Measurements from ENCODE around the gene DLEU7.

The DLEU7 gene

DNA sequence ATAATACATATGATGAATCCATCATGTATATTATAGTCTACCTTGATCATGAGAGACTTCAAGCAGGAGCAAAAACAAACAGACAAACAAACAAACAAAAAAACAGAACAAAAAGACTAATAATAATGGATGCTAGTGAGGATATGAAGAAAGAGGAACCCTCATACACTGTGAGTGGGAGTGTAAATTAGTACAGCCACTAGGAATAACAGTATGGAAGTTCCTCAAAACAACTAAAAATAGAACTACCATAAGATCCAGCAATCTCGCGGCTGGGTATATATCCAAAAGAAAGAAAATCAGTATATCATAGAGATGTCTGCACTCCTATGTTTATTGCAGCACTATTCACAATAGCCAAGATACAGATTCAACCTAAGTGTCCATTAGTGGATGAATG, 7.0 kb upstream of the DLEU7 start:
- DNase-seq = no peak
- intact Hi-C loops (cut with DNase I; ENCODE audit: low total_unique reads) = no loop called here
- Histone ChIP-seq H3K4me1 (no peaks in the 10 kb centered on the region), H3K36me3 (no peaks in the 10 kb centered on the region), H3K27ac (no peak overlapping the region), H3K4me3 (no peak overlapping the region), H3K9me3 (no peaks in the 10 kb centered on the region), H3K27me3 (no peaks in the 10 kb centered on the region)
- TF ChIP-seq, protein P1, sequence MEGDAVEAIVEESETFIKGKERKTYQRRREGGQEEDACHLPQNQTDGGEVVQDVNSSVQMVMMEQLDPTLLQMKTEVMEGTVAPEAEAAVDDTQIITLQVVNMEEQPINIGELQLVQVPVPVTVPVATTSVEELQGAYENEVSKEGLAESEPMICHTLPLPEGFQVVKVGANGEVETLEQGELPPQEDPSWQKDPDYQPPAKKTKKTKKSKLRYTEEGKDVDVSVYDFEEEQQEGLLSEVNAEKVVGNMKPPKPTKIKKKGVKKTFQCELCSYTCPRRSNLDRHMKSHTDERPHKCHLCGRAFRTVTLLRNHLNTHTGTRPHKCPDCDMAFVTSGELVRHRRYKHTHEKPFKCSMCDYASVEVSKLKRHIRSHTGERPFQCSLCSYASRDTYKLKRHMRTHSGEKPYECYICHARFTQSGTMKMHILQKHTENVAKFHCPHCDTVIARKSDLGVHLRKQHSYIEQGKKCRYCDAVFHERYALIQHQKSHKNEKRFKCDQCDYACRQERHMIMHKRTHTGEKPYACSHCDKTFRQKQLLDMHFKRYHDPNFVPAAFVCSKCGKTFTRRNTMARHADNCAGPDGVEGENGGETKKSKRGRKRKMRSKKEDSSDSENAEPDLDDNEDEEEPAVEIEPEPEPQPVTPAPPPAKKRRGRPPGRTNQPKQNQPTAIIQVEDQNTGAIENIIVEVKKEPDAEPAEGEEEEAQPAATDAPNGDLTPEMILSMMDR (IDR thresholded peaks at IDR 0.05) = no peak

DNA sequence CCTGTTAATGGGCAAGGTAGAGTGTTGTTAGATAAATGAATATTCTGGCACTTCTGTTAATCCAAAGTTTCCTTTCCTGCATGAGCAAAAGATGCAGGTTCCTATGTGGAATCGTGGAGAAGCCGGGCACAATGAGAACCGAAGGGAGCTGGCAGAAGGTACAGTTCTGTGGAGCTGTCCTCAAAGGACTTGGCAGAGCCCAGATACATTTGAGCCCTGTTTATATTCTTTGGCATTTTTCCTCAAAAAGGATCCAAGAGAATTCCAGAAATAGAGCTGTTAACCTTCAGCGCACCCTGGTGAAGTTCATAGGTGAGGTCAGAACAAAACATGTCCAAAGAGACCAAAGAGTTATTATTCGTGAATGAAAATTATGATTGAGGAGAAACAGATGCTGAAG, 4.0 kb upstream of the DLEU7 start:
- Histone ChIP-seq H3K27me3 (peaks cover 0 to 13% of the 10 kb centered on the region in 2 donors), H3K27ac (no peak overlapping the region), H3K4me3 (no peak overlapping the region), H3K36me3 (no peaks in the 10 kb centered on the region), H3K9me3 (no peaks in the 10 kb centered on the region), H3K4me1 (peaks cover 0 to 10% (median 8%) of the 10 kb centered on the region in 4 donors)
- DNase-seq = no peak
- TF ChIP-seq, protein P1 (IDR thresholded peaks at IDR 0.05) = no peak
- intact Hi-C loops (cut with DNase I; ENCODE audit: low total_unique reads) = no loop called here

DNA sequence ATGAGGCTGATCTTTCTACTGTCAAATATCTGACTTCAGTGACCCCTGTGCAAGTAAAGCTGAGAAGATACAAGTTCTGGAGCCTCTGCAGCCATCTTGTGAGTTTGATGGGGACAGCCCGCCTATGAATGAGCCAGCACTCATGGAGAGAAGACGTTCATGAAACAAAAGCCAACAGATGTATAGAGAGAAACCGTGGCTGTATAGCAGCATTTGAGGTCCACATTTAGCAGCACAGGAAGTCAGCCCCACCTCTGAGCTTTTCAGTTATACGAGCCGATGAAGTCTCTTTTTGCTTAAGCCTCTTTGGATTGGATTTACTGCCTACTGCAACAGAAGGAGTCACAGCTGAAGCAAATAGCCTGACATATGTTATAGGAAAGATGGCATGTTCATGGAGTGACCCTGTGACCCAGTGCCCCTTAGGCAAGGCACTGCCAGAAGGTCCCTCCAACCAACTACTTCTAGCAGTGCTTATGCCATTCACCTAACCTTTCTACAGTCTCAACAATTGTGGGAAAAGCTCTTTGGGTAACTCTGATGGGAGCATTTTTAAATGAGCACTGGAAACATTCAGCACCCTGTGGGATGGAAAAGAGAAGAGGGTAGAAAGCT, 3.5 kb upstream of the DLEU7 start:
- Histone ChIP-seq H3K4me3 (no peak overlapping the region), H3K4me1 (peaks cover 0 to 10% (median 8%) of the 10 kb centered on the region in 4 donors), H3K27me3 (peaks cover 0 to 19% of the 10 kb centered on the region in 2 donors), H3K36me3 (no peaks in the 10 kb centered on the region), H3K9me3 (no peaks in the 10 kb centered on the region), H3K27ac (no peak overlapping the region)
- intact Hi-C loops (cut with DNase I; ENCODE audit: low total_unique reads) = no loop called here
- TF ChIP-seq, protein P1 (IDR thresholded peaks at IDR 0.05) = no peak
- no peak for DNase-seq

DNA sequence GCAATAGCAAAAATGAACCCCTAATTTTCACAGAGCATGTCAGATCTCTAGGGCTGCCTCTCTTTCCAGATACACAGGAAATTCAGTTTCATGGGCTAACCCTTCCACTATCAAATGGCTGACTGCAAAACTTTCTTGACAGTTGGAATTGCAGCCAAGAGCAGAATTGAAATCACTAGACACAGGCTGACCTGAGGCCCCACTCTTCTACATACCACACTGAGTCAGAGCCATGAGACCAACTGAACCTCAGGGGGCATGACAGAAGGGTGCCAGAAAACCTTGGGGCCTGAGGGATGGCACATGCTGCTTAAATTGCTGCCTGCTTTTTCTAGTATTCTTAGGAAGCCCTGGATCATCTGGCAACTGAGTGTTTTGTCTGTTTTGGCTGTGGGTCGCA, 1.7 kb upstream of the DLEU7 start:
- no peaks in the 10 kb centered on the region for H3K9me3 ChIP-seq

DNA sequence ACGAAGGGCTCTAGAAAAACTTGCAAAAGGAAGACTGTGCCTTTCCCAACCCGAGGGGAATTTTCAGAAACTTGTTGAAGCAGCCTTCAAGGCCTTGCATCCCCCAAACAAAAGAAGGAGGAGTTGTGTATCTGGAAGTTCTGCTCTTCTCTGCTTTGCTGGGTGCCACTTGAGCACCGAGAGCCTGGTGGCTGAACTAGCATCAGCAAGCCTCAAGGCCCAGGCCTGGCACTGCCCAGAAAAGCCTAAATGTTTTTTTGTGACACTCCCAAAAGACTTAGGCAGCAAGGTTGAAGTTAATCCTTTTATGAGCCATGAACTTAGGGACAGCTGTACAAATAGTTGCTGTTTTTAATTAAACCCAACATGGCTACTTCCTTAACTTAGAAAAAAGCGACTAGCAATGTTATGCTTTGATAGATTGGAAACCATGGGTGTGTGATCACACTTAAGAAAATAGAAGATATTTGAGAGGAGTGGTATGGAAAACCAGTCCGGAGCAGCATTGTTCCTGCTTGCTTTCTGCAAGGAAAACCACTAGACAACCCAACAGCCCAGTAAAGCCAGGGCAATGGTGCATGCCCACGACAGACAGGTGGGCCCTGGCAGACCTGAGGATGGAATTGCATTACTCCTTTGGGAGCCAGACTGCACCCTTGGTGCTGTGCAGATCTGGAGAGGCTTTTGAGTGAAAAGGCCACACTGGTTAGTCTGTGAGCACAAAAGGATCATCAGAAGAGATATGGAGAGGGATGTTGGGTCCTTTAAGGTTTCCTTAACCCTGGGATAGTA, 788 bp upstream of the DLEU7 start:
- no peak for DNase-seq
- intact Hi-C loops (cut with DNase I; ENCODE audit: low total_unique reads) = no loop called here
- no peaks in the 10 kb centered on the region for H3K36me3 ChIP-seq
- H3K4me3 ChIP-seq = no peak overlapping the region
- H3K9me3 ChIP-seq = no peaks in the 10 kb centered on the region
- peaks cover 0 to 23% of the 10 kb centered on the region in 2 donors for H3K27me3 ChIP-seq
- TF ChIP-seq, protein P1 (IDR thresholded peaks at IDR 0.05) = no peak
- no peak overlapping the region for H3K27ac ChIP-seq
- H3K4me1 ChIP-seq = peaks cover 0 to 10% (median 8%) of the 10 kb centered on the region in 4 donors

More for the DNA sequence above, 1.7 kb upstream of the DLEU7 start:
- Histone ChIP-seq H3K4me1 (peaks cover 0 to 10% (median 8%) of the 10 kb centered on the region in 4 donors), H3K36me3 (no peaks in the 10 kb centered on the region), H3K27me3 (peaks cover 0 to 22% of the 10 kb centered on the region in 2 donors), H3K27ac (no peak overlapping the region), H3K4me3 (no peak overlapping the region)
- DNase-seq = no peak
- intact Hi-C loops (cut with DNase I; ENCODE audit: low total_unique reads) = no loop called here
- TF ChIP-seq, protein P1 (IDR thresholded peaks at IDR 0.05) = no peak
